Measurements from ENCODE around the gene IL26.

IL26 gene

GRCh38 chr12:68267892-68268396 is 42.3 kb upstream of the IL26 start:
- Histone ChIP-seq H3K79me2 (ENCODE audit: control insufficient read depth, low read length) (no peaks in the 10 kb centered on the region), H3K4me2 (ENCODE audit: low read length) (no peak overlapping the region), H3K4me3 (ENCODE audit: low read length) (no peak overlapping the region), H3K27me3 (ENCODE audit: control insufficient read depth, low read length) (0 out of 2 replicates have a peak, but pooled peaks cover 4% of the 10 kb centered on the region), H3K27ac (ENCODE audit: low read depth, low read length) (no peak overlapping the region), H3K36me3 (ENCODE audit: control insufficient read depth, low read length) (no peaks in the 10 kb centered on the region), H3K4me1 (ENCODE audit: control insufficient read depth, low read length) (no peaks in the 10 kb centered on the region), H3F3A (ENCODE audit: control insufficient read depth, insufficient read depth) (no peaks in the 10 kb centered on the region), H3K9me3 (ENCODE audit: control insufficient read depth, insufficient read depth, low read length) (no peaks in the 10 kb centered on the region), H4K20me1 (ENCODE audit: control insufficient read depth, insufficient read depth, low read depth, low read length) (no peaks in the 10 kb centered on the region), H3K9me2 (replicated peaks; ENCODE audit: control insufficient read depth, low read length) (no peaks in the 10 kb centered on the region)
- no peak for TF ChIP-seq EZH2phosphoT487 (IDR thresholded peaks at IDR 0.05; ENCODE audit: borderline replicate concordance, low read length)
- TF ChIP-seq CTCF (IDR thresholded peaks at IDR 0.05; ENCODE audit: low read depth, low read length, poor library complexity, severe bottlenecking): no peak

- Histone ChIP-seq H3K36me3 (ENCODE audit: control insufficient read depth, low read length) (no peaks in the 10 kb centered on the region), H3K27ac (ENCODE audit: low read depth, low read length) (no peak overlapping the region), H4K20me1 (ENCODE audit: control insufficient read depth, insufficient read depth, low read depth, low read length) (no peaks in the 10 kb centered on the region), H3K4me2 (ENCODE audit: low read length) (no peak overlapping the region), H3K27me3 (ENCODE audit: control insufficient read depth, low read length) (peaks cover 10% of the 10 kb centered on the region), H3K4me3 (ENCODE audit: low read length) (no peak overlapping the region), H3K9me3 (ENCODE audit: control insufficient read depth, insufficient read depth, low read length) (no peaks in the 10 kb centered on the region), H3F3A (ENCODE audit: control insufficient read depth, insufficient read depth) (no peaks in the 10 kb centered on the region), H3K9me2 (replicated peaks; ENCODE audit: control insufficient read depth, low read length) (no peaks in the 10 kb centered on the region), H3K79me2 (ENCODE audit: control insufficient read depth, low read length) (no peaks in the 10 kb centered on the region), H3K4me1 (ENCODE audit: control insufficient read depth, low read length) (no peaks in the 10 kb centered on the region)
- TF ChIP-seq EZH2phosphoT487 (IDR thresholded peaks at IDR 0.05; ENCODE audit: borderline replicate concordance, low read length) (no peak), CTCF (IDR thresholded peaks at IDR 0.05; ENCODE audit: low read depth, low read length, poor library complexity, severe bottlenecking) (no peak)
Observed at GRCh38 chr12:68264857-68265256, 39.2 kb upstream of the IL26 start.

- Histone ChIP-seq H3F3A (ENCODE audit: control insufficient read depth, insufficient read depth) (no peaks in the 10 kb centered on the region), H3K36me3 (ENCODE audit: control insufficient read depth, low read length) (no peaks in the 10 kb centered on the region), H3K79me2 (ENCODE audit: control insufficient read depth, low read length) (no peaks in the 10 kb centered on the region), H3K9me3 (ENCODE audit: control insufficient read depth, insufficient read depth, low read length) (no peaks in the 10 kb centered on the region), H3K4me1 (ENCODE audit: control insufficient read depth, low read length) (no peaks in the 10 kb centered on the region), H3K27ac (ENCODE audit: low read depth, low read length) (no peak overlapping the region), H3K4me2 (ENCODE audit: low read length) (no peak overlapping the region), H3K4me3 (ENCODE audit: low read length) (no peak overlapping the region), H4K20me1 (ENCODE audit: control insufficient read depth, insufficient read depth, low read depth, low read length) (no peaks in the 10 kb centered on the region), H3K9me2 (replicated peaks; ENCODE audit: control insufficient read depth, low read length) (no peaks in the 10 kb centered on the region), H3K27me3 (ENCODE audit: control insufficient read depth, low read length) (peaks cover 14% of the 10 kb centered on the region)
- TF ChIP-seq EZH2phosphoT487 (IDR thresholded peaks at IDR 0.05; ENCODE audit: borderline replicate concordance, low read length) (no peak), CTCF (IDR thresholded peaks at IDR 0.05; ENCODE audit: low read depth, low read length, poor library complexity, severe bottlenecking) (no peak)
Observed at GRCh38 chr12:68264158-68264855, 38.7 kb upstream of the IL26 start.
